SU-DHL-6 (cell line): ENCODE results near the gene ORMDL2.

Experiments used
- H2AFZ ChIP-seq: fragments of 200-600 bp; sonication (generic); 2 replicates; pipeline ENCODE4 v1.6.1; 2014; ENCODE audit warnings: low read depth, mild to moderate bottlenecking, moderate library complexity, mixed read lengths, antibody characterized with exemption, low read length; ENCODE audit not compliant: severe bottlenecking
- H3F3A ChIP-seq: fragments of 200-600 bp; shearing (Covaris generic); 2 replicates; pipeline ENCODE4 v1.6.0; 2016; ENCODE audit warnings: antibody characterized with exemption, mild to moderate bottlenecking; ENCODE audit not compliant: insufficient read depth
- H3K27ac ChIP-seq: fragments of 200-600 bp; sonication (generic); 2 replicates; pipeline ENCODE4 v1.5.1; 2016; ENCODE audit warnings: low read depth, mild to moderate bottlenecking, low read length, moderate library complexity, mixed read lengths
- H3K27me3 ChIP-seq: fragments of 200-600 bp; sonication (generic), shearing (Covaris generic); 2 replicates; pipeline ENCODE4 v1.6.0; 2014; ENCODE audit warnings: mild to moderate bottlenecking, low read length
- H3K36me3 ChIP-seq: fragments of 200-600 bp; sonication (generic); 2 replicates; pipeline ENCODE4 v1.6.1; 2014; ENCODE audit warnings: mild to moderate bottlenecking, low read length, mixed read lengths
- H3K4me2 ChIP-seq: fragments of 300-600, 200-600 bp; shearing (Covaris generic), sonication (generic); 2 replicates; pipeline ENCODE4 v1.6.0; 2014; ENCODE audit warnings: low read length, low read depth, mild to moderate bottlenecking; ENCODE audit not compliant: poor library complexity, severe bottlenecking
- H3K4me3 ChIP-seq: fragments of 200-600 bp; sonication (generic); 2 replicates; pipeline ENCODE4 v1.5.1; 2014; ENCODE audit warnings: antibody characterized with exemption, low read length, mild to moderate bottlenecking, mixed read lengths; ENCODE audit not compliant: insufficient read depth, poor library complexity, severe bottlenecking
- H3K79me2 ChIP-seq: fragments of 200-600 bp; sonication (generic); 2 replicates; pipeline ENCODE4 v1.6.1; 2014; ENCODE audit warnings: mild to moderate bottlenecking, low read length, moderate library complexity; ENCODE audit not compliant: insufficient read depth
- H3K9ac ChIP-seq: fragments of 200-600 bp; sonication (generic); 2 replicates; pipeline ENCODE4 v1.7.0; 2014; ENCODE audit warnings: mild to moderate bottlenecking, low read length
- H3K9me2 ChIP-seq: fragments of 200-600 bp; sonication (generic); replicated peaks from 2 replicates; pipeline ENCODE4 v1.6.1; 2014; ENCODE audit warnings: low read length; ENCODE audit not compliant: insufficient read depth
- H3K9me3 ChIP-seq: fragments of 200-600 bp; sonication (generic); 2 replicates; pipeline ENCODE4 v1.6.1; 2014; ENCODE audit warnings: low read length, mixed read lengths; ENCODE audit not compliant: insufficient read depth
- H4K20me1 ChIP-seq: fragments of 200-600 bp; sonication (generic); 2 replicates; pipeline ENCODE4 v1.6.1; 2014; ENCODE audit warnings: low read depth, mild to moderate bottlenecking, antibody characterized with exemption, low read length, moderate library complexity, mixed read lengths
- CTCF ChIP-seq: fragments of 200-600 bp; sonication (generic); IDR thresholded peaks from one replicate; pipeline ENCODE4 v1.5.1; 2017; ENCODE audit warnings: antibody characterized with exemption, mild to moderate bottlenecking, low read length, moderate library complexity; ENCODE audit not compliant: insufficient read depth, poor library complexity, severe bottlenecking
- EZH2phosphoT487 ChIP-seq: fragments of 200-600 bp; sonication (generic), shearing (Covaris generic); conservative IDR thresholded peaks from 2 replicates; pipeline ENCODE4 v1.6.1; 2018; ENCODE audit warnings: mild to moderate bottlenecking, antibody characterized with exemption, low read length, moderate library complexity, mixed read lengths

The ORMDL2 gene

DNA sequence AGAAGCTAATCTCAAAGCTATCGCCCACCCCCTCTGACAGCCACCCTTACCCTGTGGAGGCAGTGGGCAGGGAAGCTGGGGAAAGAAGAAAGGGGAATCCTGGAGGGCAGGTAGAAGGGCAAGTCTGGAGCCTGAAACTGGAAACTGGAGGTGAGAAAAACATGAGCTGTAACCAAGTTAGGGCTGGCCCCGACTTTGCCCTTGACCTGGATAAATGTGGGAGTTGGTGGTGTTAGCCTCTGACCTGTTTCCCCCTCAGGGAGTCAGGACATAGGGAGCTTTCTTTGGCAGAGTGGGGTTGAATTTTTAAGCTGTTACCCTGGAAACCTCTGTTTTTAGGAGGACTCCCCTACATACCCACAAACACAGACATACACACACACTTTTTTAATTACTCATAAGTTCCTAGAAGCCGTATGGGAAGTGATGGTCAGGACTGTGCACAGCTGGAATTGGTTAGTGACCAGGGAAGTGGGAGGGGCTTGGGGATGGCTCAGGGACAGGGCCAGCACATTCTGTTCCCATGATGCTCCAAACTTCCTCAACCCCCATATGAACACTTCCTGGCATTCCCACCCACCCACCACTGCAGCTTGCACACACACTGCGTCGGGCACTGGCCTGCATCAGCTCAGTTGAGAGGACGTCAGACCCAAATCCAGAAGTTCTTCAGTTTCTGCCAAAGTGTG, 29.9 kb downstream of the ORMDL2 start:
- Histone ChIP-seq H3K36me3 (no peaks in the 10 kb centered on the region), H3K4me2 (no peak overlapping the region), H3K9me2 (no peaks in the 10 kb centered on the region), H4K20me1 (no peaks in the 10 kb centered on the region), H3K27ac (no peak overlapping the region), H2AFZ (no peak overlapping the region), H3K4me3 (no peak overlapping the region), H3F3A (no peaks in the 10 kb centered on the region), H3K27me3 (no peaks in the 10 kb centered on the region; the same call in 1 of the 2 replicates), H3K9me3 (no peaks in the 10 kb centered on the region), H3K9ac (no peak overlapping the region), H3K79me2 (no peaks in the 10 kb centered on the region)
- TF ChIP-seq CTCF = no peak
- TF ChIP-seq EZH2phosphoT487 = no peak

GRCh38 chr12:55849616-55850343, 31.9 kb downstream of the ORMDL2 start:
- Histone ChIP-seq H2AFZ (no peak overlapping the region), H3K4me2 (no peak overlapping the region)

DNA sequence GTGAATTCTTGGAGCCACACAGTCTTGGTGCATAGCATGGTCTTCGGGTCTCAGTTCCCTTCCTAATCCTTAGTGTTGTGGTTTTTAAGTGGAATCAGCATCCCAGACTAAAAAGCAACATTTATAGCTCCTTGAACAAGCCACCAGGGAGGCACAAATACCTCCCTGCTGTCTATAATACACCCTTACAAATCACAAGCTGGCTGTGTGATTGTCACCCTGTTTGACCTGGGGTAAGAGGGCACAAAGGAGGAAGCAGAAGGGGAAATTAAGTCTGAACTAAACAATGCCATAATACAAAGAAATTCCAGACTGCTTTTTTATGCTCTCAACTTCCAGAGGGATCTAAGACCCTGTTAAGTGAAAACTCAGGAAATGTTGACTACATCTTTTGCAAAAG, 32.6 kb downstream of the ORMDL2 start:
- Histone ChIP-seq H3K9me2 (no peaks in the 10 kb centered on the region), H3K79me2 (no peaks in the 10 kb centered on the region), H3F3A (no peaks in the 10 kb centered on the region), H3K27me3 (peaks cover 4% of the 10 kb centered on the region; the same call in 1 of the 2 replicates), H3K4me2 (no peak overlapping the region), H2AFZ (no peak overlapping the region), H3K27ac (no peak overlapping the region), H3K9me3 (no peaks in the 10 kb centered on the region), H4K20me1 (no peaks in the 10 kb centered on the region), H3K36me3 (no peaks in the 10 kb centered on the region), H3K4me3 (no peak overlapping the region), H3K9ac (no peak overlapping the region)
- TF ChIP-seq CTCF (no peak), EZH2phosphoT487 (no peak)

More at GRCh38 chr12:55849616-55850343, 31.9 kb downstream of the ORMDL2 start:
- Histone ChIP-seq H3K9me2 (no peaks in the 10 kb centered on the region), H3K36me3 (no peaks in the 10 kb centered on the region), H3K9ac (no peak overlapping the region), H4K20me1 (no peaks in the 10 kb centered on the region), H3K27ac (no peak overlapping the region), H3K4me3 (no peak overlapping the region), H3K9me3 (no peaks in the 10 kb centered on the region), H3F3A (no peaks in the 10 kb centered on the region), H3K27me3 (peaks cover 4% of the 10 kb centered on the region; the same call in 1 of the 2 replicates), H3K79me2 (no peaks in the 10 kb centered on the region)
- no peak for TF ChIP-seq CTCF
- no peak for TF ChIP-seq EZH2phosphoT487
